Liver (tissue), 3 donors: ENCODE data around the gene ZNF140.

Experiments
- ATF3 ChIP-seq: IDR thresholded peaks from 2 replicates; pipeline ENCODE4 v1.6.1; 2016; ENCODE audit warnings: antibody characterized with exemption
- CTCF ChIP-seq: fragments of 150-350 bp; IDR thresholded peaks from 2 replicates; pipeline ENCODE4 v1.5.1; 2017; ENCODE audit warnings: improper control_type of control experiment, low read depth, low read length; ENCODE audit not compliant: missing input control
- EGR1 ChIP-seq, 2 donors: IDR thresholded peaks; 2 replicates each; pipeline ENCODE4 v1.6.1; 2016 to 2018; ENCODE audit warnings: antibody characterized with exemption in 2 of 2, low read depth in 2 of 2
- FOXA1 ChIP-seq: IDR thresholded peaks from 2 replicates; pipeline ENCODE4 v1.6.1; 2016; ENCODE audit warnings: antibody characterized with exemption
- GABPA ChIP-seq, 2 donors: IDR thresholded peaks in 1 of 2; conservative IDR thresholded peaks in 1 of 2; 2 replicates each; pipeline ENCODE4 v1.6.1; 2016; ENCODE audit warnings: antibody characterized with exemption in 2 of 2, mild to moderate bottlenecking in 1 of 2, moderate library complexity in 1 of 2
- RAD21 ChIP-seq, 2 donors: IDR thresholded peaks; 2 replicates each; pipeline ENCODE4 v1.6.1; 2016; ENCODE audit warnings: antibody characterized with exemption in 2 of 2, mild to moderate bottlenecking in 2 of 2
- REST ChIP-seq: IDR thresholded peaks from 2 replicates; pipeline ENCODE4 v1.6.1; 2016; ENCODE audit warnings: antibody characterized with exemption, mild to moderate bottlenecking
- RXRA ChIP-seq, 2 donors: IDR thresholded peaks; 2 replicates each; pipeline ENCODE4 v1.6.1; 2017 to 2018; ENCODE audit warnings: antibody characterized with exemption in 2 of 2, mild to moderate bottlenecking in 1 of 2
- SP1 ChIP-seq: IDR thresholded peaks from 2 replicates; pipeline ENCODE4 v1.6.1; 2018; ENCODE audit warnings: antibody characterized with exemption, mild to moderate bottlenecking
- TAF1 ChIP-seq: conservative IDR thresholded peaks from 2 replicates; pipeline ENCODE4 v1.6.1; 2016; ENCODE audit warnings: antibody characterized with exemption, mild to moderate bottlenecking
- ZBTB33 ChIP-seq: IDR thresholded peaks from 2 replicates; pipeline ENCODE4 v1.6.1; 2016; ENCODE audit warnings: antibody characterized with exemption
- donor health status: healthy.
- donor health status: healthy.

- TF ChIP-seq CTCF (no peak), REST (peak; percentile 15), RXRA (IDR thresholded peaks at IDR 0.05) (peak in 1 of 2 donors; percentile 29), RAD21 (IDR thresholded peaks at IDR 0.05) (no peak), SP1 (no peak), EGR1 (IDR thresholded peaks at IDR 0.05; ENCODE audit: low read depth in 2 of 2) (no peak), GABPA (IDR thresholded peaks at IDR 0.05 in 1 of 2, conservative IDR thresholded peaks at IDR 0.05 in 1 of 2) (peak; percentile 60 to 92), TAF1 (no peak), ZBTB33 (peak; percentile 65), FOXA1 (no peak), ATF3 (no peak)
Observed at GRCh38 chr12:133037207-133038005, 43.3 kb upstream of the ZNF140 start, which contains the start of gene ZNF84.
